ENCODE results near the gene FALEC. TPM values are rescaled to one million over a fixed set of nuclear protein-coding genes. Genes with fewer than 3 reads are reported as not detected.

FALEC gene
- polyA plus RNA-seq, 1 donor (not counting 4 experiments of a cell fraction or from before 2014, with no cell fraction given) = 0.12 TPM

DNA sequence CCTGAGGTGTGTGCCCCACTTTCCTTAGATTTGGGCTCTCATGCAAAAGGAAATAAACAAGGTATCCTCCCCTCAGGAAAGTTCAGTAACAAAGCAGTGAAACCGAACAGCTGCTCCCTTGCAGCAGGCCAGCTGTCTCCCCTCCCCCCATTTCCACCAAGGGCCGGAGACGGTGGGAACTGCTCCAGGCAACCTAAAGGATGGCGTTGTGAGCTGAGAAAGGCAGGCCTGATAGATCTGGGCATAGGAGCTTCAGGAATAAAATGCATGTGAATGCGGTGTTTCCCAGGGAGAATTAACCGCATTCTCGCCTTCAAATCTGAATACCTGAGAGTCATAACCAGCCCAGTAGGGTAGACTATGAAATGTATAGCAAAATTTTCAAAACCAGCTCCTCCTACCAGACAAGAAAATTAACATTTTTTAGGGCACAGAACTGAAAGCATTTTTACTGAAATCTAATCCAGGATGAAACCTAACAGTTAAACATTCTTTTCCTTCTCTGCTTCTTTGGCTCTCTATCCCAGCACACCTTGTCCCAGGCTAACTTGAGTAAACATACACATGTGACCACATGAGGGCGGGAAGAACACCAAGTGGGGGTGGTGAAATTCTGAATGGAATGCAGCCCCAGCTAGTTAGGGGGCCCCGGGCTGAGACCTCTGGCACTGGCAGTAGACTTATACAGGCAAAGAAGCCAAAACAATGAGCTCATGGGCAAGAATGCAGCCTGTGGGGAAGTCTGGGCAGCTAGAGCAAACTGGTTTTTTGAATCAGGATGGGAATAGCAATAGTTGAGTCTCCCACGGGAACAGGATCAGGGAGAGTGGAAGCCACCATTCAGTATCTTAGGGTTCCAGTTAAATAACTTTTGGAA lies 52.4 kb downstream of the FALEC start:
- H3K9me1 ChIP-seq (ENCODE audit: control insufficient read depth, extremely low read depth, insufficient read depth, low read length) = peaks cover 5% of the 10 kb centered on the region
- H3K9ac ChIP-seq (ENCODE audit: control insufficient read depth, extremely low read depth, insufficient read depth, low read length) = peak overlapping the region; percentile 85
- peaks cover 14% of the 10 kb centered on the region for H4K20me1 ChIP-seq (ENCODE audit: control insufficient read depth, extremely low read depth, insufficient read depth, low read length)
- H2AFZ ChIP-seq (ENCODE audit: control insufficient read depth, low read length) = no peak overlapping the region
- no peak for TF ChIP-seq EZH2 (IDR thresholded peaks at IDR 0.05; ENCODE audit: low read length)
- TF ChIP-seq, protein P1, sequence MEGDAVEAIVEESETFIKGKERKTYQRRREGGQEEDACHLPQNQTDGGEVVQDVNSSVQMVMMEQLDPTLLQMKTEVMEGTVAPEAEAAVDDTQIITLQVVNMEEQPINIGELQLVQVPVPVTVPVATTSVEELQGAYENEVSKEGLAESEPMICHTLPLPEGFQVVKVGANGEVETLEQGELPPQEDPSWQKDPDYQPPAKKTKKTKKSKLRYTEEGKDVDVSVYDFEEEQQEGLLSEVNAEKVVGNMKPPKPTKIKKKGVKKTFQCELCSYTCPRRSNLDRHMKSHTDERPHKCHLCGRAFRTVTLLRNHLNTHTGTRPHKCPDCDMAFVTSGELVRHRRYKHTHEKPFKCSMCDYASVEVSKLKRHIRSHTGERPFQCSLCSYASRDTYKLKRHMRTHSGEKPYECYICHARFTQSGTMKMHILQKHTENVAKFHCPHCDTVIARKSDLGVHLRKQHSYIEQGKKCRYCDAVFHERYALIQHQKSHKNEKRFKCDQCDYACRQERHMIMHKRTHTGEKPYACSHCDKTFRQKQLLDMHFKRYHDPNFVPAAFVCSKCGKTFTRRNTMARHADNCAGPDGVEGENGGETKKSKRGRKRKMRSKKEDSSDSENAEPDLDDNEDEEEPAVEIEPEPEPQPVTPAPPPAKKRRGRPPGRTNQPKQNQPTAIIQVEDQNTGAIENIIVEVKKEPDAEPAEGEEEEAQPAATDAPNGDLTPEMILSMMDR (optimal IDR thresholded peaks at IDR 0.05 in 1 of 3, IDR thresholded peaks at IDR 0.05 in 1 of 3, conservative IDR thresholded peaks at IDR 0.05 in 1 of 3; ENCODE audit: extremely low read depth in 1 of 3, insufficient read depth in 2 of 3, low read length in 3 of 3) = no peak
- DNase-seq (ENCODE audit: low read depth, low spot score) = no peak
- H3K27ac ChIP-seq (ENCODE audit: control insufficient read depth, insufficient read depth, low read length) = peak overlapping the region; percentile 96
- peaks cover 1 to 2% of the 10 kb centered on the region in 2 experiments for H3K36me3 ChIP-seq (ENCODE audit: control insufficient read depth in 2 of 2, extremely low read depth in 1 of 2, insufficient read depth in 2 of 2, low read length in 2 of 2)
- peak overlapping the region in 2 of 3 experiments; percentile 38 to 50 for H3K4me3 ChIP-seq (ENCODE audit: control insufficient read depth in 2 of 3, extremely low read depth in 1 of 3, insufficient read depth in 2 of 3, low read depth in 1 of 3, low read length in 3 of 3)
- dilution Hi-C loops (cut with MboI; ENCODE audit: extremely low pct_ligation_motif_present, low sequenced_read_pairs) = no loop called here
- FAIRE-seq = peak; percentile 48
- H3K27me3 ChIP-seq (ENCODE audit: control insufficient read depth, extremely low read depth, insufficient read depth, low read length) = no peaks in the 10 kb centered on the region
- peak overlapping the region; percentile 85 for H3K4me2 ChIP-seq (ENCODE audit: control insufficient read depth, extremely low read depth, insufficient read depth, low read depth, low read length)
- peaks cover 63% of the 10 kb centered on the region for H3K4me1 ChIP-seq (ENCODE audit: control insufficient read depth, extremely low read depth, insufficient read depth, low read length)
- peaks cover 20% of the 10 kb centered on the region for H3K79me2 ChIP-seq (ENCODE audit: control insufficient read depth, insufficient read depth, low read length)
- no peaks in the 10 kb centered on the region for H3K9me3 ChIP-seq (ENCODE audit: control insufficient read depth, low read depth, low read length)

GRCh38 chr1:150568594-150568966 lies 53.0 kb downstream of the FALEC start:
- H4K20me1 ChIP-seq (ENCODE audit: control insufficient read depth, extremely low read depth, insufficient read depth, low read length) = peaks cover 20% of the 10 kb centered on the region
- peaks cover 6 to 8% of the 10 kb centered on the region in 2 experiments for H3K36me3 ChIP-seq (ENCODE audit: control insufficient read depth in 2 of 2, extremely low read depth in 1 of 2, insufficient read depth in 2 of 2, low read length in 2 of 2)
- peaks cover 63% of the 10 kb centered on the region for H3K4me1 ChIP-seq (ENCODE audit: control insufficient read depth, extremely low read depth, insufficient read depth, low read length)
- H3K4me3 ChIP-seq (ENCODE audit: control insufficient read depth in 2 of 3, extremely low read depth in 1 of 3, insufficient read depth in 2 of 3, low read depth in 1 of 3, low read length in 3 of 3) = peak overlapping the region in 1 of 3 experiments; percentile 38
- peak overlapping the region; percentile 85 for H3K4me2 ChIP-seq (ENCODE audit: control insufficient read depth, extremely low read depth, insufficient read depth, low read depth, low read length)
- H2AFZ ChIP-seq (ENCODE audit: control insufficient read depth, low read length) = no peak overlapping the region
- no peak for DNase-seq (ENCODE audit: low read depth, low spot score)
- peaks cover 26% of the 10 kb centered on the region for H3K79me2 ChIP-seq (ENCODE audit: control insufficient read depth, insufficient read depth, low read length)
- H3K9me1 ChIP-seq (ENCODE audit: control insufficient read depth, extremely low read depth, insufficient read depth, low read length) = peaks cover 5% of the 10 kb centered on the region
- peak overlapping the region; percentile 85 for H3K9ac ChIP-seq (ENCODE audit: control insufficient read depth, extremely low read depth, insufficient read depth, low read length)
- no peaks in the 10 kb centered on the region for H3K27me3 ChIP-seq (ENCODE audit: control insufficient read depth, extremely low read depth, insufficient read depth, low read length)
- no peaks in the 10 kb centered on the region for H3K9me3 ChIP-seq (ENCODE audit: control insufficient read depth, low read depth, low read length)
- dilution Hi-C loops (cut with MboI; ENCODE audit: extremely low pct_ligation_motif_present, low sequenced_read_pairs) = no loop called here
- FAIRE-seq = no peak
- TF ChIP-seq EZH2 (IDR thresholded peaks at IDR 0.05; ENCODE audit: low read length) = no peak
- TF ChIP-seq, protein P1 (optimal IDR thresholded peaks at IDR 0.05 in 1 of 3, IDR thresholded peaks at IDR 0.05 in 1 of 3, conservative IDR thresholded peaks at IDR 0.05 in 1 of 3; ENCODE audit: extremely low read depth in 1 of 3, insufficient read depth in 2 of 3, low read length in 3 of 3) = no peak
- peak overlapping the region; percentile 96 for H3K27ac ChIP-seq (ENCODE audit: control insufficient read depth, insufficient read depth, low read length)
